HG02642 (cell line): ENCODE results near the gene DNAI1.

Experiments
- ATAC-seq: cut with Tn5 transposase; IDR thresholded peaks from one replicate; pipeline ENCODE4 v1.9.1; 2021; ENCODE audit warnings: mild to moderate bottlenecking; ENCODE audit not compliant: unreplicated experiment, poor library complexity

The DNAI1 gene

DNA sequence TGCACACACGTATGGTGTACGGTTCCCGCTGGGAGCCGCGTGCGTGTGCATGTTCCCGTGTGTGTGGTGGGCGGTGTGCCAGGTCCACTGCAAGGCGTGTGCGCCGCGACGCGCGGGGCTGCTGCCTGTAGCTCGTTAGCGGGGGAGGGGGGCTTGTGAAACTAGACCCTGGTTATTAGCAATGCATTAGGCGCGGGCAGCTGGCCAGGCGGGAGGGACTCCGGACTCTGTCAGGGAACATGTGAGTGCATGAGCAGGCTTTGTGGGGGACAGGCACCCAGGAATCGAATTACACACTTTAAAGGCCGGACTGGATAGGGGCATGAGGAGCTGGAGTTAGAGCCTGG lies 96.4 kb downstream of the DNAI1 start:
- ATAC-seq = no peak

DNA sequence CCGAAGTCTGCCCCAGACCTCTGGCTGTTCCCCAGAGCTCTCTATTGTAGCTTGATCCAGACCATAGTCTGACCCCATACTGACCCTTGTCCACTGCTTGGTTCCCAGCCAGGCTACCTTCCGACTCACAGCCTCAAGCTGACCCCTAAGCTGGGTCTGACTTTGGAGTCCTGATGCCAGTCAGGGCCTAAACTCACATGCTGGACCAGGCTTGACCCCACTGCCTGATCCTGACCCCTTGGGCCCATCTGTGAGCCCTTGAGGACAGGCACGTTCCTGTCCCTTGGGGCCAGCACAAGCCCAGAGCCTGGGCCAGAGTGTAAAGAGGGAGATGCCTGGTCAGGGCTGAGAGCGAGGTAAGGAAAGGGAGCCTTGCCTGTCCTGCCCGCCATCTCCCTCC lies 96.9 kb downstream of the DNAI1 start:
- ATAC-seq = no peak

DNA sequence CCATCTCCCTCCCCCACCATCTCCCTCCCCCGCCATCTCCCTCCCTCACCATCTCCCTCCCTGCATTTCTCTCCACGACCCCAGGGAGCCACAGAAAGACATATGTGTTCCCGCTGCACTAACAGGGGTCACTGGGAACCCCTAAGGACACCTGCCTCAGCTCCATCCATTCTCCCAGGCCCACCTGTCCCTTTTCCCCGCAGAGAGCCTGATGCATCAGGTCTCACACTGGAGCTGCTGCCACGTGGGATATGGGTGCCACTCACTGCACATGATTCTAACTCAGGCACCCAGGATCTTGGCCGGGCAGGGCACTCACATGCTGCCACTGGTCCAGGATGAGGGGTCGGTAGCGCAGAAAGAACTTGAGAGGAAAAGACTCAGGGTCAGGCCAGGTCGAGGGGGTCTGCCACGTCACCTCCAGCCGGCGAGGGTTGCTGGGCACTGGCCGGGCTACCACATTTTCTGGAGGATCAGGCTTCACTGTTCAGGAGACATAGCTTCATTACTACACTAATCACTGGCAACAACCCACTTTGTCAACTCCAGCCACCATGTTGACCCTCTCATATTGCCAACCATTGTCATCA lies 97.4 kb downstream of the DNAI1 start:
- ATAC-seq = no peak

- no peak for ATAC-seq
These were observed 98.3 kb downstream of the DNAI1 start for GRCh38 chr9:34556949-34557348.

- ATAC-seq = no peak
These were observed 99.1 kb downstream of the DNAI1 start for GRCh38 chr9:34557426-34558321.

GRCh38 chr9:34558364-34558763 lies 99.8 kb downstream of the DNAI1 start:
- no peak for ATAC-seq

- no peak for ATAC-seq
These were observed 100.5 kb downstream of the DNAI1 start for GRCh38 chr9:34558919-34559623.

- no peak for ATAC-seq
These were observed 101.2 kb downstream of the DNAI1 start for GRCh38 chr9:34559624-34560455.

DNA sequence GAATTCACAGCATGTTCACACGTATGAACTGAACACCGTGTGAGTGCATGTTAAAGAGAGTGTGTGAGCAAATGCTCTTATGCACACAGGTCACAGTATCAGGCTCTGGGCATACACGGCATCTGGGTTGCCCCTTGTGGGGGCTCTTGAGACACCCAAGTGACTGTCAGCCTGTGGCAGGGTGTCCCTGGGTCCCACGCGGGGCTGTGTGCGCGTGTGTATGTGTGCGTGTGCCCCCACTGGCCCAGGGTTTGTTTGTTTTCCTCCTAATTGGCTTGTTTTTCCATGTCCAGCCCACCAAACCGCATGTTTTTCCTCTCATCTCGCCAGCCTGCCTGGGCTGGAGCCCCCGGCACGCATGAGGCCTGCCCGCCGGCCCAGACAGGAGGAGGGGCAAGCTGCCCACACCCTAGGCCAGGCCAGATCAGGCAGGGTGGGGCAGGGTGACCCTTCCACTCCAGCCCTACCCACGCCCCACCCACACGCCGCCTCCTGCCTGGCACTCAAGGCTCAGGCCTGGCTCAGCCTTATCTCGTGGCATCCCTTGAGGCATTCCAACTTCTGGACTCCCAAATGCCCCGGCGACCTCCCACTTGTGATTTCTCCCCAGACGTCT lies 102.1 kb downstream of the DNAI1 start:
- no peak for ATAC-seq

- no peak for ATAC-seq
These were observed 103.6 kb downstream of the DNAI1 start for GRCh38 chr9:34562135-34562745.

DNA sequence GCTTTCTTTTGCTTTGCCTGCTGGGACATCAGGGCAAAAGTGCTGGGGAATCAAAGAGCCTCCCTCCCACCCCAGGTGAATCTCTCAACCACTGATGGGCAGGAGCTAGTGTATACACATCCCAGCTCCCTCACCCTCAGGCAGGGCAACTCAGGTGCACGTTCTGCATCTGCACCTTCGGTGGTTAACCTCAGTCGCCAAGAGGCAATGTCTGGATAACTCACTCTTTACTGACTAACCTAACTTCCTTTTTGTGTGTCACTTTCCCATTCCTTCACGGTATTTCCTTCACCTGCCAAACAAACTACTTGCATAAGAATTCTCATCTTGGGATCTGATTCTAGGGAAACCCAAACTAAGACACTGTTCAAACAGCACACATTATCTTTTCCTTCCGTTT lies 104.7 kb downstream of the DNAI1 start:
- ATAC-seq = no peak

GRCh38 chr9:34564617-34565016 lies 106.0 kb downstream of the DNAI1 start:
- ATAC-seq = no peak

- ATAC-seq = no peak
These were observed 107.3 kb downstream of the DNAI1 start for GRCh38 chr9:34565856-34566255.

DNA sequence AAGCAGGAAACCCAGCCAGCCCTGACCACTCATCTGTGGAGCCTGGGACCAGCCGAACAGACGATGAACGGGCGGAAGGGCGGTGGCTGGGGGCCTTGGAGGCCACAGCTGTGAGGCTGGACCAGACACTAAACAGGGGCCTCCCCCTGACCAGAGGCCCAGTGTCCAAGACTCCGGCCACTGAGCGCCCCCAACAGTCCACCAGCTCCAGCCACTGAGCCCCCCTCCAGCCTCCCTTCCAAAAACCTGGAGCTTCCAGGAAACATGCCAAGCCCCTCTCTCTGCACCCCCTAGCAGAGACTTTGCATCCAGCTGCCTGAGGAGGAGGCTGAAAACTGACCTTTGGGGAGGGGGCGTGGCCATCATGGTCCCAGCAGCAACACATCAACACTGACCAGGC lies 107.7 kb downstream of the DNAI1 start:
- ATAC-seq = no peak

- no peak for ATAC-seq
These were observed 108.4 kb downstream of the DNAI1 start for GRCh38 chr9:34566972-34567371.

GRCh38 chr9:34568133-34568532 lies 109.5 kb downstream of the DNAI1 start:
- ATAC-seq = no peak

DNA sequence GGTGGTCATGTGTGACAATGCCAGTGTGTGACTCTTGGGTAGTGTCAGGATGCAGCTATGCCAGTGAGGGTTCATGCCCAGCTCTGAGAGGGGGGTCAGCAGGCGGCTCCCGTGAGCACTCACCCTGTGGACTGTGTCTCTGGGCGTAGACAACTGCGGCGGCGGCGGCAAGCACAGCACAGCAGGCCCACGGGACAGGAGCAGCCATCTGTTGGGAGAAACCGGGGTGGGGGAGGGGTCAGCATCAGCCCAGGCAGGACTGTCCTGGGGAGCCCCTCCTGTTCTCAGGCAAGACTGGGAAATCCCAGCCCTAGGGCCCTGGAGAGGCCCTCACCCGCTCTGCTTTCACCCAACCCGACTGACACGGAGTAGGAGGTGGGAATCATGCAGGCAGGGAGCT lies 110.2 kb downstream of the DNAI1 start:
- no peak for ATAC-seq

- no peak for ATAC-seq
These were observed 111.8 kb downstream of the DNAI1 start for GRCh38 chr9:34570376-34570775.
